GM19452 (cell line): ENCODE measurements around the gene YRDC.

Experiments
- ATAC-seq: cut with Tn5 transposase; IDR thresholded peaks from one replicate; pipeline ENCODE4 v1.9.1; 2021; ENCODE audit not compliant: unreplicated experiment

The YRDC gene

GRCh38 chr1:37807555-37808368, at the start of gene YRDC, which contains the start of gene C1orf122:
YRDC (minus strand) TSS chr1:37808208; CDS start chr1:37808180, 28 bp downstream.
C1orf122 (plus strand) TSS chr1:37807790; CDS start chr1:37808405, 615 bp downstream.
- ATAC-seq, result peak; percentile 84

GRCh38 chr1:37854406-37854805, 46.4 kb upstream of the YRDC start:
- no peak for ATAC-seq

- ATAC-seq, result no peak
These were observed 45.1 kb upstream of the YRDC start for GRCh38 chr1:37853157-37853556.

- ATAC-seq, result no peak
These were observed 43.8 kb upstream of the YRDC start for GRCh38 chr1:37851782-37852210.

GRCh38 chr1:37851262-37851661, 43.3 kb upstream of the YRDC start:
- ATAC-seq, result no peak

GRCh38 chr1:37850352-37850955, 42.4 kb upstream of the YRDC start:
- ATAC-seq, result no peak

GRCh38 chr1:37849480-37849879, 41.5 kb upstream of the YRDC start:
- ATAC-seq, result no peak

- ATAC-seq, result no peak
These were observed 38.8 kb upstream of the YRDC start for GRCh38 chr1:37846647-37847339.

GRCh38 chr1:37845786-37846185, 37.8 kb upstream of the YRDC start:
- ATAC-seq, result no peak

GRCh38 chr1:37845049-37845646, 37.1 kb upstream of the YRDC start:
- ATAC-seq, result no peak

- no peak for ATAC-seq
These were observed 36.5 kb upstream of the YRDC start for GRCh38 chr1:37844536-37844935.

GRCh38 chr1:37841652-37842051, 33.6 kb upstream of the YRDC start:
- ATAC-seq, result no peak

- no peak for ATAC-seq
These were observed 32.7 kb upstream of the YRDC start for GRCh38 chr1:37840711-37841110.

GRCh38 chr1:37839676-37840075, 31.7 kb upstream of the YRDC start:
- ATAC-seq, result no peak

GRCh38 chr1:37836788-37837187, 28.8 kb upstream of the YRDC start:
- ATAC-seq, result no peak

GRCh38 chr1:37831809-37832208, 23.8 kb upstream of the YRDC start:
- ATAC-seq, result no peak

- ATAC-seq, result no peak
These were observed 23.1 kb upstream of the YRDC start for GRCh38 chr1:37831109-37831508.

- ATAC-seq, result no peak
These were observed 20.5 kb upstream of the YRDC start for GRCh38 chr1:37828410-37829074.

GRCh38 chr1:37825506-37825905, 17.5 kb upstream of the YRDC start:
- ATAC-seq, result no peak

GRCh38 chr1:37824001-37824400, 16.0 kb upstream of the YRDC start:
- ATAC-seq, result no peak
